Endothelial cell of umbilical vein (primary cell): ENCODE measurements around the gene FAM171A2.

Experiments
- POLR2A ChIP-seq: IDR thresholded peaks from 2 replicates; pipeline ENCODE4 v1.6.1; 2012; ENCODE audit warnings: low read depth, mild to moderate bottlenecking, control low read depth, low read length
- POLR2AphosphoS5 ChIP-seq: IDR thresholded peaks from 2 replicates; pipeline ENCODE4 v1.6.1; 2012; ENCODE audit warnings: low read depth, mild to moderate bottlenecking, control low read depth, low read length, moderate library complexity; ENCODE audit not compliant: insufficient read depth
- TF ChIP-seq, protein P1 (sequence below), 2 donors: IDR thresholded peaks; 1 replicate in 1 of 2; 2 replicates in 1 of 2; pipeline ENCODE4 v1.5.1; 2011; ENCODE audit warnings: low read length in 2 of 2, mild to moderate bottlenecking in 2 of 2, moderate library complexity in 2 of 2, control low read depth in 1 of 2, inconsistent platforms in 1 of 2, low read depth in 1 of 2; ENCODE audit not compliant: insufficient read depth in 1 of 2; ENCODE audit errors: extremely low read depth in 1 of 2

DNA sequence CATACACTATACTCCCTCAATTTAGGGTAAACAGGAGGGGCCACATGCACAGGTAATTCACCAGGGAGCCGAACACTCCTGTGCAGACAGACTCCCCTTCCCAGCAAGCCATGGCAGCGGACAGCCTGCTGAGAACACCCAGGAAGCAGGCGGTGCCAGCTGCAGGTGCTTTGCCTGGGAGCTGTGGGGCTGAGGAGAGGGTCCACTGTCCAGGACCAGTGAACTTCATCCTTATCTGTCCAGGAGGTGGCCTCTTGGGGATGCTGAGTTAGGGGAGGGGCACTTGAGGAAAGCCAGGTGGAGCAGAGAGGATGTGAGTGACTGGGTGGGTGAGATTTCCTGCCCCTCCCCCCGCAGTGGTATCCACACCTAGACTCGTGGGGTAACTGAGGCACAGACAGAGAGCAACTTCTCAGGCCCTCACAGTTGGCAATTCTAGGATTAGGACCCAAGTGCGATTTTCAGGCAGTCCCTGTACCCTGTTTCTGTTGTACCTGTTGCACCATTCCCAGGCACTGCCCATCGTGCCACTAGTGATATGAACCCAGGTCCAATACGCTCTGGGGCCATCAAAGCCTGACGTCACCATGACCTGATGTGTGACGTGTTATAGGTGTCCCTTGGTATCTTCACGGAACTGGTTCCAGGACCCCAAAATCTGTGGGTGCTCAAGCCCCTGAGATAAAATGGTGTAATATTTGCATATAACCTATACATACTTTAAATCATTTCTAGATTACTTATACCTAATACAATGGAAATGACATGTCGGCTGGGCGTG, 17.4 kb downstream of the FAM171A2 start:
- TF ChIP-seq, protein P1, sequence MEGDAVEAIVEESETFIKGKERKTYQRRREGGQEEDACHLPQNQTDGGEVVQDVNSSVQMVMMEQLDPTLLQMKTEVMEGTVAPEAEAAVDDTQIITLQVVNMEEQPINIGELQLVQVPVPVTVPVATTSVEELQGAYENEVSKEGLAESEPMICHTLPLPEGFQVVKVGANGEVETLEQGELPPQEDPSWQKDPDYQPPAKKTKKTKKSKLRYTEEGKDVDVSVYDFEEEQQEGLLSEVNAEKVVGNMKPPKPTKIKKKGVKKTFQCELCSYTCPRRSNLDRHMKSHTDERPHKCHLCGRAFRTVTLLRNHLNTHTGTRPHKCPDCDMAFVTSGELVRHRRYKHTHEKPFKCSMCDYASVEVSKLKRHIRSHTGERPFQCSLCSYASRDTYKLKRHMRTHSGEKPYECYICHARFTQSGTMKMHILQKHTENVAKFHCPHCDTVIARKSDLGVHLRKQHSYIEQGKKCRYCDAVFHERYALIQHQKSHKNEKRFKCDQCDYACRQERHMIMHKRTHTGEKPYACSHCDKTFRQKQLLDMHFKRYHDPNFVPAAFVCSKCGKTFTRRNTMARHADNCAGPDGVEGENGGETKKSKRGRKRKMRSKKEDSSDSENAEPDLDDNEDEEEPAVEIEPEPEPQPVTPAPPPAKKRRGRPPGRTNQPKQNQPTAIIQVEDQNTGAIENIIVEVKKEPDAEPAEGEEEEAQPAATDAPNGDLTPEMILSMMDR (IDR thresholded peaks at IDR 0.05; ENCODE audit: extremely low read depth in 1 of 2, insufficient read depth in 1 of 2, low read depth in 1 of 2, low read length in 2 of 2): no peak
- TF ChIP-seq POLR2A (no peak), POLR2AphosphoS5 (no peak)
